T-helper 2 cell (primary cell): Measurements from ENCODE around the gene FILIP1L.
A peak's percentile ranks its signal among the peaks of the same experiment; 100 is the strongest.

Experiments
- DNase-seq, 5 experiments: peaks; one replicate each; pipeline versions ENCODE4 v3.0.0 to v3.0.0-alpha.2; 2012 to 2022

Gene FILIP1L

GRCh38 chr3:99884484-99884883, 229.8 kb downstream of the FILIP1L start:
- peak in 1 of 5 experiments; percentile 86 for DNase-seq

- no peak for DNase-seq
These were observed 230.6 kb downstream of the FILIP1L start for GRCh38 chr3:99883693-99884092.

- no peak for DNase-seq
These were observed 231.2 kb downstream of the FILIP1L start for GRCh38 chr3:99883138-99883461.

GRCh38 chr3:99882436-99883137, 231.7 kb downstream of the FILIP1L start:
- DNase-seq = no peak

GRCh38 chr3:99881121-99881524, 233.2 kb downstream of the FILIP1L start:
- DNase-seq = no peak

GRCh38 chr3:99879275-99879674, 235.0 kb downstream of the FILIP1L start:
- no peak for DNase-seq

GRCh38 chr3:99878005-99878404, 236.3 kb downstream of the FILIP1L start:
- peak in 1 of 5 experiments; percentile 26 for DNase-seq

- no peak for DNase-seq
These were observed 237.2 kb downstream of the FILIP1L start for GRCh38 chr3:99877031-99877579.

- peak; percentile 36 to 90 (median 55) for DNase-seq
These were observed 238.1 kb downstream of the FILIP1L start for GRCh38 chr3:99875929-99876841.

GRCh38 chr3:99875581-99875928, 238.7 kb downstream of the FILIP1L start:
- DNase-seq = peak in 1 of 5 experiments; percentile 59

- no peak for DNase-seq
These were observed 239.9 kb downstream of the FILIP1L start for GRCh38 chr3:99874237-99875002.

GRCh38 chr3:99873269-99874102, 240.8 kb downstream of the FILIP1L start:
- no peak for DNase-seq

- peak in 1 of 5 experiments; percentile 92 for DNase-seq
These were observed 241.4 kb downstream of the FILIP1L start for GRCh38 chr3:99872923-99873254.

- DNase-seq = no peak
These were observed 242.9 kb downstream of the FILIP1L start for GRCh38 chr3:99871231-99872045.

GRCh38 chr3:99870712-99871111, 243.6 kb downstream of the FILIP1L start:
- DNase-seq = no peak

GRCh38 chr3:99869621-99870020, 244.7 kb downstream of the FILIP1L start:
- no peak for DNase-seq

GRCh38 chr3:99868311-99868646, 246.0 kb downstream of the FILIP1L start:
- DNase-seq = peak in 1 of 5 experiments; percentile 77

- peak in 1 of 5 experiments; percentile 84 for DNase-seq
These were observed 246.5 kb downstream of the FILIP1L start for GRCh38 chr3:99867594-99868310.

- DNase-seq = peak in 1 of 5 experiments; percentile 86
These were observed 248.0 kb downstream of the FILIP1L start for GRCh38 chr3:99866261-99866761.

- DNase-seq = no peak
These were observed 249.0 kb downstream of the FILIP1L start for GRCh38 chr3:99865321-99865720.
